Measurements from ENCODE around the gene ITCH.

Gene ITCH

GRCh38 chr20:34333786-34334185 lies 29.3 kb upstream of the ITCH start:
- H3K4me2 ChIP-seq (ENCODE audit: low read length), result no peak overlapping the region
- no CpG with 5 or more reads among the region's 4 CpGs for WGBS (ENCODE audit: extremely low coverage, insufficient coverage, insufficient read length)
- H3K9me3 ChIP-seq (ENCODE audit: insufficient read depth, low read depth, low read length), result no peaks in the 10 kb centered on the region
- no peak overlapping the region for H2BK120ac ChIP-seq (ENCODE audit: insufficient read depth, low read length, poor library complexity)
- H2AK5ac ChIP-seq (ENCODE audit: low read length), result no peak overlapping the region
- H3K4me3 ChIP-seq (ENCODE audit: low read depth, low read length), result no peak overlapping the region
- H3K23ac ChIP-seq (ENCODE audit: low read length), result no peak overlapping the region
- no peaks in the 10 kb centered on the region for H3K79me2 ChIP-seq (ENCODE audit: control insufficient read depth, insufficient read depth, low read length, poor library complexity)
- H3K27me3 ChIP-seq (ENCODE audit: insufficient read depth, low read length), result no peaks in the 10 kb centered on the region
- no peak overlapping the region for H4K8ac ChIP-seq (ENCODE audit: low read depth, low read length)
- no peak overlapping the region for H3K14ac ChIP-seq (ENCODE audit: low read length)
- H3K18ac ChIP-seq (ENCODE audit: low read length), result no peak overlapping the region
- no peaks in the 10 kb centered on the region for H3K36me3 ChIP-seq (ENCODE audit: control insufficient read depth in 1 of 2, insufficient read depth in 2 of 2, low read length in 2 of 2)
- DNase-seq, result no peak
- no peak overlapping the region for H4K12ac ChIP-seq (ENCODE audit: low read depth, low read length)
- H2BK5ac ChIP-seq (ENCODE audit: low read depth, low read length, poor library complexity), result no peak overlapping the region
- no peak overlapping the region for H3K27ac ChIP-seq (ENCODE audit: low read depth, low read length)
- no peak overlapping the region for H3K9ac ChIP-seq (ENCODE audit: low read length)
- peak overlapping the region; percentile 41 for H4K91ac ChIP-seq (ENCODE audit: low read depth, low read length)
- H2AFZ ChIP-seq (ENCODE audit: insufficient read depth, low read length, poor library complexity), result no peak overlapping the region
- H3K79me1 ChIP-seq (ENCODE audit: low read length), result peaks cover 4% of the 10 kb centered on the region
- H2BK12ac ChIP-seq (ENCODE audit: low read length), result no peak overlapping the region
- H3K4ac ChIP-seq (ENCODE audit: low read depth, low read length), result no peak overlapping the region
- H3K4me1 ChIP-seq (ENCODE audit: control insufficient read depth in 1 of 2, insufficient read depth in 2 of 2, low read length in 2 of 2), result peaks cover 10 to 14% of the 10 kb centered on the region in 2 experiments

GRCh38 chr20:34334654-34335407 lies 28.2 kb upstream of the ITCH start:
- Histone ChIP-seq H4K8ac (ENCODE audit: low read depth, low read length) (peak overlapping the region; percentile 62), H3K79me2 (ENCODE audit: control insufficient read depth, insufficient read depth, low read length, poor library complexity) (no peaks in the 10 kb centered on the region), H2BK5ac (ENCODE audit: low read depth, low read length, poor library complexity) (no peak overlapping the region), H2BK120ac (ENCODE audit: insufficient read depth, low read length, poor library complexity) (peak overlapping the region; percentile 61), H4K12ac (ENCODE audit: low read depth, low read length) (no peak overlapping the region), H3K79me1 (ENCODE audit: low read length) (peaks cover 4% of the 10 kb centered on the region), H3K9me3 (ENCODE audit: insufficient read depth, low read depth, low read length) (no peaks in the 10 kb centered on the region), H2AK5ac (ENCODE audit: low read length) (no peak overlapping the region), H3K4me2 (ENCODE audit: low read length) (no peak overlapping the region), H4K91ac (ENCODE audit: low read depth, low read length) (peak overlapping the region; percentile 59), H3K23ac (ENCODE audit: low read length) (no peak overlapping the region), H3K4ac (ENCODE audit: low read depth, low read length) (no peak overlapping the region), H3K9ac (ENCODE audit: low read length) (no peak overlapping the region), H3K14ac (ENCODE audit: low read length) (no peak overlapping the region), H3K36me3 (ENCODE audit: control insufficient read depth in 1 of 2, insufficient read depth in 2 of 2, low read length in 2 of 2) (no peaks in the 10 kb centered on the region), H3K27me3 (ENCODE audit: insufficient read depth, low read length) (no peaks in the 10 kb centered on the region), H3K4me1 (ENCODE audit: control insufficient read depth in 1 of 2, insufficient read depth in 2 of 2, low read length in 2 of 2) (peaks cover 10 to 14% of the 10 kb centered on the region in 2 experiments), H2BK12ac (ENCODE audit: low read length) (peak overlapping the region; percentile 59), H3K4me3 (ENCODE audit: low read depth, low read length) (no peak overlapping the region), H3K18ac (ENCODE audit: low read length) (no peak overlapping the region), H3K27ac (ENCODE audit: low read depth, low read length) (peak overlapping the region; percentile 55), H2AFZ (ENCODE audit: insufficient read depth, low read length, poor library complexity) (peak overlapping the region; percentile 5)
- DNase-seq, result no peak
- WGBS (ENCODE audit: extremely low coverage, insufficient coverage, insufficient read length), result no CpG with 5 or more reads among the region's 5 CpGs

GRCh38 chr20:34337544-34337943 lies 25.5 kb upstream of the ITCH start:
- no peak overlapping the region for H3K4me3 ChIP-seq (ENCODE audit: low read depth, low read length)
- no peak overlapping the region for H3K18ac ChIP-seq (ENCODE audit: low read length)
- no CpG with 5 or more reads among the region's 1 CpG for WGBS (ENCODE audit: extremely low coverage, insufficient coverage, insufficient read length)
- H3K79me1 ChIP-seq (ENCODE audit: low read length), result peaks cover 4% of the 10 kb centered on the region
- H3K36me3 ChIP-seq (ENCODE audit: control insufficient read depth in 1 of 2, insufficient read depth in 2 of 2, low read length in 2 of 2), result no peaks in the 10 kb centered on the region
- no peak overlapping the region for H4K8ac ChIP-seq (ENCODE audit: low read depth, low read length)
- no peak overlapping the region for H3K27ac ChIP-seq (ENCODE audit: low read depth, low read length)
- H2BK120ac ChIP-seq (ENCODE audit: insufficient read depth, low read length, poor library complexity), result no peak overlapping the region
- H2AK5ac ChIP-seq (ENCODE audit: low read length), result no peak overlapping the region
- H3K79me2 ChIP-seq (ENCODE audit: control insufficient read depth, insufficient read depth, low read length, poor library complexity), result no peaks in the 10 kb centered on the region
- no peak overlapping the region for H3K4ac ChIP-seq (ENCODE audit: low read depth, low read length)
- H4K12ac ChIP-seq (ENCODE audit: low read depth, low read length), result no peak overlapping the region
- H2BK5ac ChIP-seq (ENCODE audit: low read depth, low read length, poor library complexity), result no peak overlapping the region
- H3K14ac ChIP-seq (ENCODE audit: low read length), result no peak overlapping the region
- no peak overlapping the region for H2BK12ac ChIP-seq (ENCODE audit: low read length)
- H3K23ac ChIP-seq (ENCODE audit: low read length), result no peak overlapping the region
- no peak overlapping the region for H2AFZ ChIP-seq (ENCODE audit: insufficient read depth, low read length, poor library complexity)
- H3K4me2 ChIP-seq (ENCODE audit: low read length), result no peak overlapping the region
- no peaks in the 10 kb centered on the region for H3K27me3 ChIP-seq (ENCODE audit: insufficient read depth, low read length)
- H3K4me1 ChIP-seq (ENCODE audit: control insufficient read depth in 1 of 2, insufficient read depth in 2 of 2, low read length in 2 of 2), result peaks cover 10 to 12% of the 10 kb centered on the region in 2 experiments
- H3K9me3 ChIP-seq (ENCODE audit: insufficient read depth, low read depth, low read length), result no peaks in the 10 kb centered on the region
- H3K9ac ChIP-seq (ENCODE audit: low read length), result no peak overlapping the region
- no peak overlapping the region for H4K91ac ChIP-seq (ENCODE audit: low read depth, low read length)
- DNase-seq, result no peak

- Histone ChIP-seq H4K8ac (ENCODE audit: low read depth, low read length) (no peak overlapping the region), H3K27me3 (ENCODE audit: insufficient read depth, low read length) (no peaks in the 10 kb centered on the region), H2BK5ac (ENCODE audit: low read depth, low read length, poor library complexity) (no peak overlapping the region), H3K27ac (ENCODE audit: low read depth, low read length) (no peak overlapping the region), H4K91ac (ENCODE audit: low read depth, low read length) (no peak overlapping the region), H3K4me1 (ENCODE audit: control insufficient read depth in 1 of 2, insufficient read depth in 2 of 2, low read length in 2 of 2) (peaks cover 11 to 12% of the 10 kb centered on the region in 2 experiments), H3K4me3 (ENCODE audit: low read depth, low read length) (no peak overlapping the region), H3K36me3 (ENCODE audit: control insufficient read depth in 1 of 2, insufficient read depth in 2 of 2, low read length in 2 of 2) (no peaks in the 10 kb centered on the region), H4K12ac (ENCODE audit: low read depth, low read length) (no peak overlapping the region), H3K18ac (ENCODE audit: low read length) (no peak overlapping the region), H3K79me1 (ENCODE audit: low read length) (peaks cover 4% of the 10 kb centered on the region), H3K4ac (ENCODE audit: low read depth, low read length) (no peak overlapping the region), H3K9ac (ENCODE audit: low read length) (no peak overlapping the region), H3K4me2 (ENCODE audit: low read length) (no peak overlapping the region), H2AFZ (ENCODE audit: insufficient read depth, low read length, poor library complexity) (no peak overlapping the region), H2BK12ac (ENCODE audit: low read length) (no peak overlapping the region), H3K14ac (ENCODE audit: low read length) (peak overlapping the region; percentile 15), H2AK5ac (ENCODE audit: low read length) (no peak overlapping the region), H3K79me2 (ENCODE audit: control insufficient read depth, insufficient read depth, low read length, poor library complexity) (no peaks in the 10 kb centered on the region), H2BK120ac (ENCODE audit: insufficient read depth, low read length, poor library complexity) (no peak overlapping the region), H3K23ac (ENCODE audit: low read length) (no peak overlapping the region), H3K9me3 (ENCODE audit: insufficient read depth, low read depth, low read length) (no peaks in the 10 kb centered on the region)
- no CpG with 5 or more reads among the region's 15 CpGs for WGBS (ENCODE audit: extremely low coverage, insufficient coverage, insufficient read length)
- DNase-seq, result no peak
Measured at GRCh38 chr20:34337982-34338726, 24.9 kb upstream of the ITCH start.
